HG03064 (cell line): ENCODE data around the gene PCBP3.
"Not testable (repeated sequence)": the region's sequence is repeated elsewhere in the genome, so short reads cannot be mapped to it uniquely, and the experiment has no call there.

Experiments used
- ATAC-seq: cut with Tn5 transposase; IDR thresholded peaks from one replicate; pipeline ENCODE4 v1.9.1; 2021; ENCODE audit warnings: low read depth; ENCODE audit not compliant: unreplicated experiment

Gene PCBP3

GRCh38 chr21:45634511-45635183 lies 8.9 kb upstream of the PCBP3 start:
- ATAC-seq, result no peak

GRCh38 chr21:45635271-45636151 lies 8.0 kb upstream of the PCBP3 start:
- no peak for ATAC-seq

- no peak for ATAC-seq
These were observed 7.1 kb upstream of the PCBP3 start for GRCh38 chr21:45636459-45636858.

GRCh38 chr21:45636951-45637646 lies 6.4 kb upstream of the PCBP3 start:
- ATAC-seq, result no peak

GRCh38 chr21:45637883-45638282 lies 5.6 kb upstream of the PCBP3 start:
- no peak for ATAC-seq

- ATAC-seq, result no peak
These were observed 4.8 kb upstream of the PCBP3 start for GRCh38 chr21:45638707-45639106.

- ATAC-seq, result no peak
These were observed 4.1 kb upstream of the PCBP3 start for GRCh38 chr21:45639206-45640000.

GRCh38 chr21:45640001-45640887 lies 3.3 kb upstream of the PCBP3 start:
- ATAC-seq, result no peak

GRCh38 chr21:45640888-45641479 lies 2.5 kb upstream of the PCBP3 start:
- no peak for ATAC-seq

GRCh38 chr21:45641480-45642035 lies 2.0 kb upstream of the PCBP3 start:
- no peak for ATAC-seq

GRCh38 chr21:45642122-45642813 lies 1.3 kb upstream of the PCBP3 start:
- no peak for ATAC-seq

GRCh38 chr21:45644041-45644906 lies 749 bp downstream of the PCBP3 start:
- ATAC-seq, result no peak

GRCh38 chr21:45651921-45652320 lies 8.4 kb downstream of the PCBP3 start:
- no peak for ATAC-seq

- ATAC-seq, result no peak
These were observed 11.6 kb downstream of the PCBP3 start for GRCh38 chr21:45655124-45655523.

GRCh38 chr21:45656114-45656513 lies 12.6 kb downstream of the PCBP3 start:
- ATAC-seq, result not testable (repeated sequence)

- ATAC-seq, result not testable (repeated sequence)
These were observed 18.5 kb downstream of the PCBP3 start for GRCh38 chr21:45661913-45662622.
